Glomerular endothelial cell (primary cell): ENCODE results near the gene KRI1. TPM values are rescaled to one million over a fixed set of nuclear protein-coding genes. Genes with fewer than 3 reads are reported as not detected.
"Not testable (repeated sequence)": the region's sequence is repeated elsewhere in the genome, so short reads cannot be mapped to it uniquely, and the experiment has no call there.

Experiments
- DNase-seq: peaks from one replicate; pipeline ENCODE4 v3.0.0-alpha.2; 2011; ENCODE audit warnings: low read depth, low spot score; ENCODE audit errors: extremely low read depth
- total RNA-seq: library from RNA; depleted of rRNA; stranded (reverse); fragments of >200 nt; gene quantifications from 2 replicates; pipeline ENCODE4 v1.2.3, GENCODE V29; 2015

Gene KRI1
- total RNA-seq, 1 donor from 2014 or later, result 16.2 TPM

GRCh38 chr19:10551698-10552301, 14.0 kb downstream of the KRI1 start:
- no peak for DNase-seq

GRCh38 chr19:10551006-10551405, 14.8 kb downstream of the KRI1 start:
- DNase-seq, result not testable (repeated sequence)

GRCh38 chr19:10550336-10550735, 15.5 kb downstream of the KRI1 start:
- no peak for DNase-seq

GRCh38 chr19:10549733-10550132, 16.1 kb downstream of the KRI1 start:
- DNase-seq, result no peak

GRCh38 chr19:10548746-10549276, 17.0 kb downstream of the KRI1 start:
- DNase-seq, result no peak

GRCh38 chr19:10546817-10547216, 19.0 kb downstream of the KRI1 start:
- DNase-seq, result no peak

GRCh38 chr19:10544753-10545251, 21.0 kb downstream of the KRI1 start:
- no peak for DNase-seq

GRCh38 chr19:10544242-10544752, 21.5 kb downstream of the KRI1 start:
- DNase-seq, result no peak

- no peak for DNase-seq
Observed at GRCh38 chr19:10543420-10544241, 22.2 kb downstream of the KRI1 start, which contains the start of gene ATG4D. TSS of gene ATG4D (plus strand) at chr19:10543904. CDS start at chr19:10544091, 187 bp downstream.

GRCh38 chr19:10543059-10543419, 22.8 kb downstream of the KRI1 start:
- no peak for DNase-seq

- not testable (repeated sequence) for DNase-seq
Observed at GRCh38 chr19:10539016-10539415, 26.8 kb downstream of the KRI1 start.

GRCh38 chr19:10538204-10538983, 27.4 kb downstream of the KRI1 start:
- no peak for DNase-seq

GRCh38 chr19:10537668-10538067, 28.1 kb downstream of the KRI1 start:
- DNase-seq, result no peak

GRCh38 chr19:10535613-10536012, 30.2 kb downstream of the KRI1 start:
- no peak for DNase-seq

GRCh38 chr19:10533646-10534386, 32.0 kb downstream of the KRI1 start:
- no peak for DNase-seq

- no peak for DNase-seq
Observed at GRCh38 chr19:10532457-10532856, 33.4 kb downstream of the KRI1 start.

- not testable (repeated sequence) for DNase-seq
Observed at GRCh38 chr19:10526887-10527286, 38.9 kb downstream of the KRI1 start.

- DNase-seq, result no peak
Observed at GRCh38 chr19:10525636-10526035, 40.2 kb downstream of the KRI1 start.

GRCh38 chr19:10523135-10523636, 42.6 kb downstream of the KRI1 start:
- DNase-seq, result no peak
